NCI-H2227 (cell line): ENCODE measurements around the gene ARHGEF16.

Source experiments
- DNase-seq: peaks from one replicate; lab custom pipeline; 2025; ENCODE audit not compliant: unreplicated experiment; lab: John Stamatoyannopoulos, UW

ARHGEF16 gene

GRCh38 chr1:3466366-3467075 is 12.1 kb downstream of the ARHGEF16 start:
- no peak for DNase-seq

GRCh38 chr1:3467096-3468036 is 12.9 kb downstream of the ARHGEF16 start:
- no peak for DNase-seq

- no peak for DNase-seq
These were observed 14.0 kb downstream of the ARHGEF16 start for GRCh38 chr1:3468236-3469103.

GRCh38 chr1:3469104-3469848 is 14.8 kb downstream of the ARHGEF16 start:
- DNase-seq, result no peak

- no peak for DNase-seq
These were observed 15.6 kb downstream of the ARHGEF16 start for GRCh38 chr1:3469849-3470649.

GRCh38 chr1:3470650-3471355 is 16.3 kb downstream of the ARHGEF16 start:
- no peak for DNase-seq

GRCh38 chr1:3471356-3472087 is 17.1 kb downstream of the ARHGEF16 start:
- peak; percentile 40 for DNase-seq

GRCh38 chr1:3472088-3472850 is 17.8 kb downstream of the ARHGEF16 start:
- no peak for DNase-seq

- DNase-seq, result no peak
These were observed 18.4 kb downstream of the ARHGEF16 start for GRCh38 chr1:3472906-3473305.

GRCh38 chr1:3473381-3473844 is 18.9 kb downstream of the ARHGEF16 start:
- DNase-seq, result no peak

GRCh38 chr1:3474016-3474415 is 19.6 kb downstream of the ARHGEF16 start:
- DNase-seq, result no peak

GRCh38 chr1:3474421-3474820 is 20.0 kb downstream of the ARHGEF16 start:
- no peak for DNase-seq

- no peak for DNase-seq
These were observed 21.5 kb downstream of the ARHGEF16 start for GRCh38 chr1:3475839-3476573.

- no peak for DNase-seq
These were observed 22.2 kb downstream of the ARHGEF16 start for GRCh38 chr1:3476666-3477065.

- DNase-seq, result no peak
These were observed 23.0 kb downstream of the ARHGEF16 start for GRCh38 chr1:3477241-3477995.

GRCh38 chr1:3478187-3478586 is 23.7 kb downstream of the ARHGEF16 start:
- no peak for DNase-seq
